AG04450 (cell line): ENCODE measurements around the gene ARHGAP44. TPM values are rescaled to one million over a fixed set of nuclear protein-coding genes. Genes with fewer than 3 reads are reported as not detected.

Source experiments
- CTCF ChIA-PET: fragments of 300-600, 350-600 bp; formaldehyde crosslinking; extraction: SDS; loops from one replicate; lab custom pipeline; 2022; ENCODE audit warnings: antibody characterized with exemption, inconsistent platforms; lab: Charles Lee
- POLR2A ChIA-PET: fragments of 350-600 bp; formaldehyde crosslinking; extraction: SDS; loops from one replicate; lab custom pipeline; 2021; ENCODE audit warnings: antibody characterized with exemption, inconsistent platforms; lab: Yijun Ruan, JAX
- DNase-seq: peaks from one replicate; pipeline ENCODE4 v3.0.0-alpha.2; 2011; ENCODE audit warnings: low read depth, low spot score
- H3K27ac ChIP-seq: one replicate; pipeline ENCODE4 v1.5.1; 2012; ENCODE audit warnings: low read depth, low read length, control low read depth
- H3K27me3 ChIP-seq: one replicate; pipeline ENCODE4 v1.6.0; 2012; ENCODE audit warnings: low read length; ENCODE audit not compliant: control insufficient read depth, insufficient read depth
- H3K4me3 ChIP-seq: 2 replicates; pipeline ENCODE4 v1.5.1; 2011; ENCODE audit warnings: mild to moderate bottlenecking, low read depth, low read length, control low read depth
- H3K9me3 ChIP-seq: 2 replicates; pipeline ENCODE4 v1.5.1; 2012; ENCODE audit warnings: low read length; ENCODE audit not compliant: control insufficient read depth, insufficient read depth
- polyA plus RNA-seq: library from polyadenylated mRNA; depleted of rRNA; stranded (reverse); fragments of >200 nt; gene quantifications from 2 replicates; pipeline ENCODE4 v1.2.3, GENCODE V29; 2011
- TF ChIP-seq, protein P1 (sequence below): IDR thresholded peaks from 2 replicates; pipeline ENCODE4 v1.5.1; 2011; ENCODE audit warnings: low read depth, low read length, control low read depth, inconsistent platforms

The ARHGAP44 gene
- polyA plus RNA-seq, 1 experiment = 1.3 TPM

DNA sequence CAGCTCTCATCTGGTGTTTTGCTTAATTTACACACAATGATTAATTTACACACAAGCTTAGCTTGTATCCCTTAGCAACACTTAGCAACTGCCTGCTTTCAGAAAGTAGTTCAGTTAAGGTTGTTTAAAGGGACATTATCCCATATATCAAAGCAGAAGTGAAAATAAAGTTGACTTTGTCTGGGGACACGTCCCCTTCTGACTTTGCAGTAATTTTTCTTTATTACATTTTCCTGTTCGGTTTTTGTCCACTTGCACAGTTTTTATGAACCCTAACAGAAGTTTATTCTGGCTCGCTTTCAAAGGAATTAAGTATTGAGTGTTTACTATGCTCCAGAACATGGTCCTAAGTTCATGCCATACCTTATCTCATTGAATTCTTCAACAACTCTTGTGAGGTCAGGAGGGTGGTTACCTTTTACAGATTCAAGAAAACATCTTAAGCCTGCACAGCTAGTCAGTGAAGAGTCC is 41.5 kb downstream of the ARHGAP44 start:
- H3K4me3 ChIP-seq = no peak overlapping the region
- no peak for DNase-seq
- CTCF ChIA-PET = interaction anchor here (0.6 kb wide), 1 partner anchor 10 kb away, joined by 3 read pairs; no protein-coding TSS in a partner anchor
- peaks cover 11% of the 10 kb centered on the region; the same call in 1 of the 2 replicates for H3K9me3 ChIP-seq
- no peak overlapping the region for H3K27ac ChIP-seq
- TF ChIP-seq, protein P1, sequence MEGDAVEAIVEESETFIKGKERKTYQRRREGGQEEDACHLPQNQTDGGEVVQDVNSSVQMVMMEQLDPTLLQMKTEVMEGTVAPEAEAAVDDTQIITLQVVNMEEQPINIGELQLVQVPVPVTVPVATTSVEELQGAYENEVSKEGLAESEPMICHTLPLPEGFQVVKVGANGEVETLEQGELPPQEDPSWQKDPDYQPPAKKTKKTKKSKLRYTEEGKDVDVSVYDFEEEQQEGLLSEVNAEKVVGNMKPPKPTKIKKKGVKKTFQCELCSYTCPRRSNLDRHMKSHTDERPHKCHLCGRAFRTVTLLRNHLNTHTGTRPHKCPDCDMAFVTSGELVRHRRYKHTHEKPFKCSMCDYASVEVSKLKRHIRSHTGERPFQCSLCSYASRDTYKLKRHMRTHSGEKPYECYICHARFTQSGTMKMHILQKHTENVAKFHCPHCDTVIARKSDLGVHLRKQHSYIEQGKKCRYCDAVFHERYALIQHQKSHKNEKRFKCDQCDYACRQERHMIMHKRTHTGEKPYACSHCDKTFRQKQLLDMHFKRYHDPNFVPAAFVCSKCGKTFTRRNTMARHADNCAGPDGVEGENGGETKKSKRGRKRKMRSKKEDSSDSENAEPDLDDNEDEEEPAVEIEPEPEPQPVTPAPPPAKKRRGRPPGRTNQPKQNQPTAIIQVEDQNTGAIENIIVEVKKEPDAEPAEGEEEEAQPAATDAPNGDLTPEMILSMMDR = no peak
- POLR2A ChIA-PET = no interaction called here
- H3K27me3 ChIP-seq = no peaks in the 10 kb centered on the region

DNA sequence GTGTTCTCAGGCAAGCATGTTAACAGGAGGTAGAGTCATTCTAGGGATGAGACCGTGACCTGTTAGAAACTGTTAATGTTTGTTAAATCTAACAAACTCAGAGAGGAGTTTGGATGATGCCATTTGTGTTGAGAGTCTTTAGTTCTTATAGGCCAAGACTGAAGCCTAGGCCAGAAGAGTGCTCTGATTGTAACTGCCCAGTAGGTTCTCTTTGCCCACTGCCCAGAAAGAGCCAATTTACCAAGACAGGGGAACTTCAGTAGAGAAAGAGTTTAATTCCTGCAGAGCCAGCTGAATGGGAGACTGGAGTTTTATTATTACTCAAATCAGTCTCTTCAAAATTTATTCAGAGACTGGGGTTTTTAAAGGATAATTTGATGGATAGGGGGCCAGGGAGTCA is 42.5 kb downstream of the ARHGAP44 start:
- ChIA-PET CTCF (no interaction called here), POLR2A (no interaction called here)
- Histone ChIP-seq H3K27me3 (no peaks in the 10 kb centered on the region), H3K27ac (no peak overlapping the region), H3K4me3 (no peak overlapping the region), H3K9me3 (peaks cover 11% of the 10 kb centered on the region; the same call in 1 of the 2 replicates)
- no peak for DNase-seq
- TF ChIP-seq, protein P1 = no peak

DNA sequence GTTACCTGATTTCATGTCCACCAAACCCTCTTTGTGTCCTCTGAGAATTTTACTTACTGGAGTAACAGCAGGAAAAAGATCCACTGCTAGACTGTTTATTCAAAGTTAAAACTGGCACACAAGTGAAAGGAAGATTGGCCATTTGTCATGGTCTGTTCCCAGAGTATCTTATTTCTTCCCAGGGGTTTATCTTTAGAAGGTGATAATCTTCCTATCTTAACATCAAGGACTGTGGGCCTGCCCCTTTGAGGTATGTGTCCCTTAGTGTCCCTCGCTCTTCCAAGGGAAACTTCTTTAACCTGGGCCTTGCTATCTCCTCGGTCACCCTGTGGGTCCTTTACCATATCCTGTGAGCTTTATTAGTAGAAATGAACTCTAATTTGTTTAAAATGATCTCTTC is 49.7 kb downstream of the ARHGAP44 start:
- no peak for DNase-seq
- ChIA-PET CTCF (no interaction called here), POLR2A (no interaction called here)
- Histone ChIP-seq H3K9me3 (no peaks in the 10 kb centered on the region; the same call in 1 of the 2 replicates), H3K4me3 (no peak overlapping the region), H3K27ac (no peak overlapping the region), H3K27me3 (no peaks in the 10 kb centered on the region)
- TF ChIP-seq, protein P1 = no peak

DNA sequence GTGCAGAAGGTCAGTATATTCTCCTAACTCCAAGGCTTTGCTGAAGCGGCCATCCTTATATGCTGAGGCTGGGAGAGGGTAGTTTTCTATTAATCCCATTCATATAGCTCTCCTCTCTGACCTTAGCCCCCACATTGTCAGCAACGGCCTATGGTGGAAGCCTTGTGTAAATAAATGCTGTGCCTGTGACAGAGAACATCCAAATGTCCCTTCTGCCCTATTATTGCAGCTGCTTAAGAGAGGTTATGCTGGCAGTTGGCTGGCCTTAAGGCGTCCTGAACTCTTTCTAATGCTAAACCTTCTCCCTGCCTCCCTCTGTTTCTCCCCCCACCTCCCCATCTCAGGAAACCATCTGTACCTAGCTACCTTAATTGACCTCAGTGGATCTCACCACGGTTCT is 53.6 kb downstream of the ARHGAP44 start:
- Histone ChIP-seq H3K27ac (no peak overlapping the region), H3K9me3 (no peaks in the 10 kb centered on the region; the same call in 1 of the 2 replicates), H3K27me3 (peaks cover 4% of the 10 kb centered on the region), H3K4me3 (no peak overlapping the region)
- TF ChIP-seq, protein P1 = no peak
- CTCF ChIA-PET = no interaction called here
- POLR2A ChIA-PET = no interaction called here
- no peak for DNase-seq

DNA sequence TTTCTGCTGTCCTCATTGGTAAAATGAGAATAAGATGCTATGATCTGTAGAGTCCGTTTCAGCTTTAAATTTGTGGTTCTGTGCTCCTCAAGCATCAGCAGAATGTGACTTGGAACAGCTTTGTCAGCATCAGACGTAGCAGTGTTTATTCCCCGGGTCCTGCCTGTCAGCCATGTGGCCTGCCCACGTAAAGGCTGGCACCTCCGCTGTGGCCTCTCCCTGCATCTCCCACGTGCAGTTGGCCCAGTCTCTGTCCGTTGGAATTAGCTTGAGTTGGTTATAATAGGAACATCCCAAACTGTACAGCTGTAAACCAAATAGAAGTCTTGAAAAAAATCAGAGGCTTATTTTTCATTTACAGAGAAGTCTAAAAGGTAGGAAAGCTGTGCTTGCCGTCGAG is 61.7 kb downstream of the ARHGAP44 start:
- CTCF ChIA-PET = no interaction called here
- no peaks in the 10 kb centered on the region for H3K9me3 ChIP-seq
- TF ChIP-seq, protein P1 = no peak
- no peak for DNase-seq
- POLR2A ChIA-PET = no interaction called here
- H3K27me3 ChIP-seq = no peaks in the 10 kb centered on the region
- H3K27ac ChIP-seq = no peak overlapping the region
- no peak overlapping the region for H3K4me3 ChIP-seq
